ENCODE data around the gene TDRD9.
"Not testable (repeated sequence)": the region's sequence is repeated elsewhere in the genome, so short reads cannot be mapped to it uniquely, and the experiment has no call there.

TDRD9 gene

DNA sequence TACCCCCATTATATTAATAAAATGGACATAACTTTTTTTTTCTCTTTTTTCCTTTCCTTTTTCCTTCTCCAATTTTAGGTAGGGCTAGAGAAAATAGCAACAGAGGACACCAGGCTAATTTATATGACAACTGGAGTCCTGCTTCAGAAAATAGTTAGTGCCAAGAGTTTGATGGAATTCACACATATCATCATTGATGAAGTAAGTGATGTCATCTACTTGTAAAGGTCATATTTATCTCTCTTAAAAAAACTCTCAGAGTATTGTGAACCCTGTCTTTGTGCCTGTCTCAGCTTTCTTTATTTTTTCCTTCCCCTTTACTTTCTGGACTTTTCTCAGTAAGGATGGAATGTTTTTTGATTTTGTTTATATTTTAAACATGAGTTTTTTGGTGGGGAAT, 38.4 kb downstream of the TDRD9 start:
- no peak for FAIRE-seq

DNA sequence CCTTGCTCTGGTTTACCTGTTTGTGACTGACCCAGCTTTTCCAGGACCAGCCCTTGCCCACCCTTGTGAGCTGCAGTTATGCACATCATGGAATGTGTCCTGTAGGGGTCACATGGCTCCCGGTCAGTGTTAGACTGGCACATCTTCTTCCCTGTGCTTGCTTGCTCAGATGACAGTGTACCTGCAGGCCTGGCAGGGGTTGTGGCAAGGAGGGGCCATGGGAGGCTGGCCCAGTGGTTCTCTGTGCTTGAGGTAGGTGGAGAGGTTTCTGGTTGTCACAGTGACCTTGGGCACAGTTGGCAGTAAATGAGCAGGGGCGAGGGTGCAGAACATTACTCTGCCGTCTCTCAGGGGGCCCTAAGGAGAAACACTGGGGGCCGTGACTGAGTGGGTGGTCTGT, 41.7 kb downstream of the TDRD9 start:
- FAIRE-seq: no peak
- DNase-seq (ENCODE audit: extremely low spot score, insufficient read length, low read depth): no peak

More for the DNA sequence above, 38.4 kb downstream of the TDRD9 start:
- no peak for DNase-seq (ENCODE audit: extremely low spot score, insufficient read length, low read depth)

GRCh38 chr14:103973354-103973753, 45.1 kb downstream of the TDRD9 start:
- no peak for FAIRE-seq
- DNase-seq (ENCODE audit: extremely low spot score, insufficient read length, low read depth): no peak

DNA sequence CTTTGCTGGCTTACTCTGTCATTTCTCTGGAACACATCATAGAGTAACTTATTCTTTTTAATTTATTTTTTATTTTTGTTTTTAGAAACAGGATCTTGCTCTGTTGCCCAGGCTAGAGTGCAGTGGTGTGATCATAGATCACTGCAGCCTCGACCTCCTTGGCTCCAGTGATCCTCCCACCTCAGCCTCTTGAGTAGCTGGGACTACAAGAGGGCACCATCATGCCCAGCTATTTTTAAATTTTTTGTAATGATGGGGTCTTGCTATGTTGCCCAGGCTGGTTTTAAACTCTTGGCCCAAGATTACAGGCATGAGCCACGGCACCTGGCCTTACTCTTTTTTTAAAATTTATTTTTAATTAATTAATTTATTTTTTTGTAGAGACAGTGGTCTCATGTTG, 46.3 kb downstream of the TDRD9 start:
- DNase-seq (ENCODE audit: extremely low spot score, insufficient read length, low read depth) (no peak), FAIRE-seq (no peak)

GRCh38 chr14:103980623-103981238, 52.5 kb downstream of the TDRD9 start:
- DNase-seq (ENCODE audit: extremely low spot score, insufficient read length, low read depth): not testable (repeated sequence)

DNA sequence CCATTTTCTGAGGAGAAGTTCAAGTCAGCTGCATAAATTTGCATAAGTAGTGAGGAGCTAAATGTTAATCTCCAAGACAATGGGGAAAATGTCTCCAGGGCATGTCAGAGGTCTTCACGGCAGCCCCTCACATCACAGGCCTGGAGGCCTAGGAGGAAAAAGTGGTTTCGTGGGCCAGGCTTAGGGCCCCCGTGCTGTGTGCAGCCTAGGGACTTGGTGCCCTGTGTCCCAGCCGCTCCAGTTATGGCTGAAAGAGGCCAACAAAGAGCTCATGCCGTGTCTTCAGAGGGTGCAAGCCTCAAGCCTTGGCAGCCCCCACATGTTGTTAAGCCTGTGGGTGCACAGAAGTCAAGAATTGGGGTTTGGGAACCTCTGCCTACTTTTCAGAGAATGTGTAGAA, 55.9 kb downstream of the TDRD9 start:
- no peak for FAIRE-seq

More at GRCh38 chr14:103980623-103981238, 52.5 kb downstream of the TDRD9 start:
- not testable (repeated sequence) for FAIRE-seq

DNA sequence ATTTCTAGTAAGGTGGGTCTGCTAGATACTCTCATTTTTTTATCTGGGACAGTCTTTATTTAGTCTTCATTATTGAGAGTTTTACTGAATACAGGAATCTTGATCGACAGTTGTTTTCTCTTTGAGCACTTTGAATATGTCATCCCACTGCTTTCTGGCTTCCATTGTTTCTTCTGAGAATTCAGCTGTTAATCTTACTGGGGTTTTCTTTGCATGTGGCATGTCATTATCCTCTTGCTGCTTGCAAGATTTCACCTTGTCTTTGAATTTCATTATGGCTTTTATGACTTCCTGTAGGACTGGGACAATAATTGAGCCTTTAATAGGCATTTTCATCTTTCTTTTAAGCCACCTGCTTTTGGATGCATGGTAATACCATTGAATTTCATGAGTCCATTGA, 60.8 kb downstream of the TDRD9 start:
- DNase-seq (ENCODE audit: extremely low spot score, insufficient read length, low read depth): no peak
- FAIRE-seq: no peak

More for the DNA sequence above, 55.9 kb downstream of the TDRD9 start:
- DNase-seq (ENCODE audit: extremely low spot score, insufficient read length, low read depth): no peak

DNA sequence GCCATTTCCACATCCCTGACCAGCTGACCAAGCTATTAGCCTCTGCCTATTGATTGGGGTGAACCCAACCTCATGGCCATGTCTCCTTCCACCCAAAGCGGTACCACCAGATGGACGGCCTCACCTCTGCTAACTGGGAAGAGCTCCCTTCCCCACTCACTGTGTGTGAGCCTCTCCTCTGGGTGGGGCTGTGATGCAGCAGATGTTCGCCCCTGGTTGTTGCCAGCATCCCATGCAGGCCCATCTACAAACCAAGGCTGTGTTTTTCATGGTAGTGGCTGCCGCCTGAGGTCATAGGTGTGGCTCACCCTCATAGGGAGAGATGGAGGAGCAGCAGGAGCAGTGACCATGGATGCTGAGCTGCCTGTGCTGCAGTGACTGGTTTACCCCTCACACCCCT, 61.7 kb downstream of the TDRD9 start:
- DNase-seq (ENCODE audit: extremely low spot score, insufficient read length, low read depth) (no peak), FAIRE-seq (no peak)

DNA sequence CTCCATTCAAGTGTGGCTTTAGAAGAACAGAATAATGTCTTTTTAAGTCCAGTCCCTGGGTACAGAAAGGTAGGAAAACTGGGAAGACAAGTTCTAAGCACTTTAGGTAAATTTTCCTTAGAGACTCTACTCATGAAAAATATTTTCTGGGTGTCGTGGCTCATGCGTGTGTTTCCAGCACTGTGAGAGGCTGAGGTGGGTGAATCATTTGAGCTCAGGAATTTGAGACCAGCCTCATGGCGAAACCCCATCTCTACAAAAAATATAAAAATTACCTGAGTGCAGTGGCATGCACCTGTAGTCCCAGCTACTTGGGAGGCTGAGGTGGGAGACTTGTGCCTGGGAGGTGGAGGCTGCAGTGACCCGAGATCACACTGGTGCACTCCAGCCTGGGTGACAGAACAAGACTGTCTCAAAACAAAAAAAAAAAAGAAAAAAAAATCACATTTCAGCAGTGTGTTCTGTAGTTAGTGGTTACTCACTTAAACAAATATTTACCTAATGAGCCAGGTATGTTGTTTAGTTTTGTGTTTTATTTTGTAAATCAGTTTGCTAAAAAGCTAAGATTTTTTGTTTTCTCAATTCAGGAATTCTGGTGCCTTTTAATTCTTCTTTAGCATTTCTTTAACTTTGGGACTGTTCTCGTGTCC, 66.4 kb downstream of the TDRD9 start:
- no peak for FAIRE-seq
- DNase-seq (ENCODE audit: extremely low spot score, insufficient read length, low read depth): no peak

DNA sequence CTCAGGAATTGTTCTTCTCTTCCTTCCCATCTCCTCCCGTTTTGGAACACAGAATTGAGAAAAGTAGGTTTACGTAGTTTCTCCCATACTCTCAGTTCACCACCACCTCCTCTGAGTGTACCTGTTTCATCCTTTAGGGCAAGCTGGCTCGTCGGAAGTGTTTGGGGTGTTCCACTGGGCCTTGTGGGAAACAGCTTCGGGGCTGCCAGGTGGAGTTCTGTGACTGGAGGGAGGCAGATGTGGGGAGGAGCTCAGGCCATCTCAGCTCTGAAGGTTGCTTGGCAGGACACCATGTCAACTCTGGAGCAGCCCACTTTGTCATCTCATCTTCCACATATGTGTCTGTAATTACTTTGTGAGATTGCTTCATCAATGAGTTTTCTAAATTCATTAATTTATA, 67.6 kb downstream of the TDRD9 start:
- no peak for DNase-seq (ENCODE audit: extremely low spot score, insufficient read length, low read depth)
- no peak for FAIRE-seq

GRCh38 chr14:103997391-103997790, 69.1 kb downstream of the TDRD9 start:
- DNase-seq (ENCODE audit: extremely low spot score, insufficient read length, low read depth): no peak
- FAIRE-seq: no peak

DNA sequence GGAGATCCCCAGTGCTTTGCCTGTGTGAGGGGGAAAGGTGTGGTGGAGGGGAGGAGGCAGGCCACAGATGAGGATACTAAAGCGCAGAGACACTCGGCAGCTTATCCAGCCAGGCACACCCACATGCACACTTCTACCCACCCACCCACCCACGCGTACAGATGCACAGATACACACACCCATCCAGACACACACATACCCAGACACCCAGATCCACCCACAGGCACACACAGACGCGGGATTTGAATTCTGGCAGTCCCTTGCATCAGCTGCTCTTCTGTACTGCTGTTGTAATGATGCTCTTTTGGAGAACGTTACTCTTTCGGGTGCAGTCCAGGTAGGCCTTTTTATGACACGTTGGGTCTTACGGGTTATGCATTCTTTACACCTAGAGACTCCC, 69.8 kb downstream of the TDRD9 start:
- no peak for DNase-seq (ENCODE audit: extremely low spot score, insufficient read length, low read depth)
- FAIRE-seq: no peak

DNA sequence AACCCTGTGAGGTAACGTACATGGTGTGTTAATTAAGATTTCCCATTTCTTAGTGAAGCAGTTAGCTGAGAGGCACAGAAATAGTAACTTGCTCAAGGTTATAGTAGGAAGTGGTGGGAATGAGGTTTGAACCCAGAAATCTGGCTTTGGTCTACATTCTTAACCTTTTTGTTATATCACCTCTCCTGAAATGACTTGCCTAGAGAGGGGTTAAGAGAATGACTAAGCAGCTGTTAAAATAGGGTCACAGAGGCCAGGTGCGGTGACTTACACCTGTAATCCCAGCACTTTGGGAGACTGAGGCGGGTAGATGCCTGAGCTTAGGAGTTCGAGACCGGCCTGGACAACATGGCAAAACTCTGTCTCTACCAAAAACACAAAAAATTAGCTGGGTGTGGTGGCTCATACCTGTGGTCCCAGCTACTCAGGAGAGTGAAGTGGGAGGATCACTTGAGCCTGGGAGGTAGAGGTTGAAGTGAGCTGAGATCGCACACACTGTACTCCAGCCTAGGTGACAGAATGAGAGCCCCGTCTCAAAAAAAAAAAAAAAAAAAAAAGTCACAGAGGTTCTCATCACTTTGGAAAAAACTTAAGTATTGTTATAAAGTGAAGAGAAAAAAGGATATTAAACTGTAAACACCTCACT, 71.7 kb downstream of the TDRD9 start:
- no peak for DNase-seq (ENCODE audit: extremely low spot score, insufficient read length, low read depth)
- no peak for FAIRE-seq

GRCh38 chr14:104001003-104001402, 72.7 kb downstream of the TDRD9 start:
- FAIRE-seq (no peak), DNase-seq (ENCODE audit: extremely low spot score, insufficient read length, low read depth) (no peak)

DNA sequence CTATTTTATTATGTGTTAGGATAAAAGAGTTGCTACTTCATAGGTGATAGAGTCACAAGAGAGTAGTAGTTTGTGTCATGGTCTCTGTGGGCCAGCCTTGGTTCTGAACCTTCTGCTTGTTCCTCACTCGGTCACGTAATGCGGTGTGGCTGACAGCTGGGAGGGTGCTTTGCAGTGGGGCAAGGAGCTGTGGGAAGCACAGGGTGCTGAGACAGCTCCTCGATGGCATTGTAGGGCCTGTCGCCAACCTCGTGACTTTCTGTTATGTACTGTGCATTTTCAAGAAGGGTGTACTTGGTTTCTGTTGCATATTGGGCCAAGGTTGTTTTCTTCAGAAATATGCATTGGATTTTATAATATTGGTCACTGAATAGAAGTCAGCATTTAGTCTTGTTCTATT, 75.4 kb downstream of the TDRD9 start:
- DNase-seq (ENCODE audit: extremely low spot score, insufficient read length, low read depth) (no peak), FAIRE-seq (no peak)

GRCh38 chr14:104004849-104005248, 76.6 kb downstream of the TDRD9 start:
- DNase-seq (ENCODE audit: extremely low spot score, insufficient read length, low read depth) (no peak), FAIRE-seq (no peak)

- DNase-seq (ENCODE audit: extremely low spot score, insufficient read length, low read depth) (no peak), FAIRE-seq (no peak)
These were observed 77.2 kb downstream of the TDRD9 start for GRCh38 chr14:104005489-104005888.

GRCh38 chr14:104007121-104007520, 78.9 kb downstream of the TDRD9 start:
- DNase-seq (ENCODE audit: extremely low spot score, insufficient read length, low read depth): no peak
- no peak for FAIRE-seq

DNA sequence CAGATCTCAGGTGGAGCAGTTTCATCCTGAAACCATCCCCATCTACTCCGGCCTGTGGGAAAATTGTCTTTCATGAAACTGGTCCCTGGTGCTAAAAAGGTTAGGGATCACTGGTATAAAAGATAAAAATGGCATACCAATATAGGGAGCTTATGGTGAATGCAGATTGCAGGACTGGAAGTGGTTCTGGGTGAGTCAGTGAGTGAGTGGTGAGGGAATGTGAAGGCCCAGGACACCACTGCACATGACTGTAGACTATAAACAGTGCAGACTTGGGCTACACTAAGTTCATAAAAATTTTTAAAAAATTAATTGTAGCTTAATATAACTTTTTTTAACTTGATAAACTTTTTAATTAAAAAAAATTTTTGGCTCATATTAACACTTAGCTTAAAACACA, 81.0 kb downstream of the TDRD9 start:
- DNase-seq (ENCODE audit: extremely low spot score, insufficient read length, low read depth) (no peak), FAIRE-seq (no peak)

DNA sequence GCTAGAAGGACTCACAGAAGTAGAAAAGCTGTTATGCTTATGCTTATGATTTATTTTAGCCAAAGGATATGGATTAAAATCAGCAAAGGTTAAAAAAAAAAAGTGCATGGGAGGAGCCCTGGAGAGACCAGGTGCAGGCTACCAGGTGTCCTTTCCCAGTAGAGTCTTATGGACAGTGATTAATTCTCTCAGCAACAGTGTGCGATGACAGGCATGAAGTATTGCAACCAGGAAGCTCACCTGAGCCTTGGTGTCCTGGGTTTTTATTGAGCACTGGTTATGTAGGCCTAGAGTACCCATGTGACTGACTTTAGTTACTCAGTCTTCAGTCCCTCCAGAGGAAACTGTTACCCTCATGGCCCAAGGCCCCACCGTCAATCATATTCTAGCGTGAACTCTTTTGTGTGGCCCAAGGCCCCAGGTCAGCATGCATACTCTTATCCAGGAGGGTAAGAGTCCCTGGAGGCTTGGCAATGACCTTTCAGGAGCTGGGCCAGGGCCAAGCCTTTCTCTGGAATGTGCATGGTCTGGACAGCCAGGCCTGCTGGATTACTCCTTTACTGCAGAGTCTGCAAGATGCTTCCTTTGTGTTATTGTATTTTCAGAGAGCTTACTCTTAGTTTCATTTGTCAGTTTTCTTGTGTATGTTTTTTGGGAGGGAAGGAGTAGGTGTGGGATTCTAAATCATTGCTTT, 83.7 kb downstream of the TDRD9 start:
- DNase-seq (ENCODE audit: extremely low spot score, insufficient read length, low read depth) (no peak), FAIRE-seq (no peak)

GRCh38 chr14:104014764-104015163, 86.5 kb downstream of the TDRD9 start:
- no peak for DNase-seq (ENCODE audit: extremely low spot score, insufficient read length, low read depth)
- no peak for FAIRE-seq

Measured in GM18507 (cell line).